ENCODE data around the gene GOLIM4. TPM values are rescaled to one million over a fixed set of nuclear protein-coding genes. Genes with fewer than 3 reads are reported as not detected.
A peak's percentile ranks its signal among the peaks of the same experiment; 100 is the strongest.
"Not testable (repeated sequence)": the region's sequence is repeated elsewhere in the genome, so short reads cannot be mapped to it uniquely, and the experiment has no call there.

GOLIM4 gene
- total RNA-seq, 2 experiments from 2014 or later, result 3.1 to 3.2 TPM

DNA sequence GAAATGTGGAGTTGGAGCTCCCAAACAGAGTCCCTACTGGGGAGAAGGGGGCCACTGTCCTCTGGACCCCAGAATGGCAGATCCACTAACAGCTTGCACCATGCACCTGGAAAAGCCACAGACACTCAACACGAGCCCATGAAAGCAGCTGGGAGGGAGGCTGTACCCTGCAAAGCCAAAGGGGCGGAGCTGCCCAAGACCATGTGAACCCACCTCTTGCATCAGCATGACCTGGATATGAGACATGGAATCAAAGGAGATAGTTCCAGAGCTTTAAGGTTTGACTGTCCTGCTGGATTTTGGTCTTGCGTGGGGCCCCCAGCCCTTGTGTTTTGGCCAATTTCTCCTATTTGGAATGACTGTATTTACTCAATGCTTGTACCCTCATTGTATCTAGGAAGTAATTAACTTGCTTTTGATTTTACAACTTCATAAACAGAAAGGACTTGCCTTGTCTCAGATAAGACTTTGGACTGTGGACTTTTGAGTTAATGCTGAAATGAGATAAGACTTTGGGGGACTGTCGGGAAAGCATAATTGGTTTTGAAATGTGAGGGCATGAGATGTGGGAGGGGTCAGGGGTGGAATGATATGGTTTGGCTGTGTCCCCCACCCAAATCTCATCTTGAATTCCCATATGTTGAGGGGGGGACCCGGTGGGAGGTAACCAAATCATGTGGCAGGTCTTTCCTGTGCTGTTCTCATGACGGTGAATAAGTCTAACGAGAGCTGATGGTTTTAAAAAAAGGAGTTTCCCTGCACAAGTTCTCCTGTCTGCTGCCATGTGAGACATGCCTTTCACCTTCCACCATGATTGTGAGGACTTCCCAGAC, 39.1 kb downstream of the GOLIM4 start:
- H3K4me1 Mint-ChIP-seq; H3K27ac Mint-ChIP-seq; H3K9me3 Mint-ChIP-seq; H3K27me3 Mint-ChIP-seq; H3K4me3 Mint-ChIP-seq; POLR2A ChIA-PET; H3K36me3 Mint-ChIP-seq; DNase-seq; ATAC-seq (ENCODE audit: low read depth): not testable (repeated sequence)

DNA sequence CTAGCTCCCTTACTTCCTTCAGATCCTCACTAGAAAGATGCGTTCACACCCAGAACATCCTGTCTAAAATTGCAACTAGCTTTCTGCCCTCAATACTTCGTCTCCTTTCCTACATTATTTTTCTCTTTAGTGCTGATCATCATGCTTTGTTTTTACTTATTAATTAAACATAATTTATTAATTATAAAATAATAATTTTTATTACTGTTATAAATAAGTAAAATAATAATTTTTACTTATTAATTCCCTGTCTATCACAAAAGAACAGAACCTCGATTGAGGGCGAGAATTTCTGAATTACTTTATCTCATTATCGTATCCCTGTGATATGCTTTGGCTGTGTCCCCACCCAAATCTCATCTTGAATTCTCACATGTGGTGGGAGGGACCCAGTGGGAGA, 41.3 kb downstream of the GOLIM4 start:
- no peak overlapping the region for H3K4me3 Mint-ChIP-seq
- ATAC-seq (ENCODE audit: low read depth) (no peak), DNase-seq (no peak)
- POLR2A ChIA-PET, result no interaction called here
- H3K36me3 Mint-ChIP-seq, result no peaks in the 10 kb centered on the region
- H3K27ac Mint-ChIP-seq, result no peak overlapping the region
- H3K27me3 Mint-ChIP-seq, result peaks cover 5% of the 10 kb centered on the region
- H3K9me3 Mint-ChIP-seq, result peaks cover 2% of the 10 kb centered on the region
- H3K4me1 Mint-ChIP-seq, result no peaks in the 10 kb centered on the region

DNA sequence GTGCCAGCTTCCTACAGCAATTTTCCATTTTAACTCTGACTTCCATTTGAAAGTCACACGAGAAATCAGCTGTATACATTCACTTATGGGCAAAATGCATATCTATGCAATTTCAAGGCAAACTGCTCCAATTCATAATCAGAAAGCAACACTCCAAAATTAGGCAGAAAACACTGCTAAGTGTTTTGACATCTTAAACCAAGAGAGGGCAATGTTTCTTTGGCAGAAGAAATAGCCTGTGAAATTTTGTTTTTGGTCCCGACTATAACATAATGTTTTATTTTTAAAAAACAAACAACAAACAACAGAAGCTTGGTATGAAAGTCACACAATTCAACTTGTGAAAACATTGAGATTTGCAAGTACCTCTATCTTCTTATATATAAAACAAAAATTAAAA, 42.6 kb downstream of the GOLIM4 start:
- ATAC-seq (ENCODE audit: low read depth) (no peak), DNase-seq (no peak)
- Mint-ChIP-seq H3K27ac (no peak overlapping the region), H3K27me3 (peaks cover 5% of the 10 kb centered on the region), H3K4me1 (no peaks in the 10 kb centered on the region), H3K36me3 (no peaks in the 10 kb centered on the region), H3K4me3 (no peak overlapping the region), H3K9me3 (peaks cover 2% of the 10 kb centered on the region)
- POLR2A ChIA-PET, result no interaction called here

DNA sequence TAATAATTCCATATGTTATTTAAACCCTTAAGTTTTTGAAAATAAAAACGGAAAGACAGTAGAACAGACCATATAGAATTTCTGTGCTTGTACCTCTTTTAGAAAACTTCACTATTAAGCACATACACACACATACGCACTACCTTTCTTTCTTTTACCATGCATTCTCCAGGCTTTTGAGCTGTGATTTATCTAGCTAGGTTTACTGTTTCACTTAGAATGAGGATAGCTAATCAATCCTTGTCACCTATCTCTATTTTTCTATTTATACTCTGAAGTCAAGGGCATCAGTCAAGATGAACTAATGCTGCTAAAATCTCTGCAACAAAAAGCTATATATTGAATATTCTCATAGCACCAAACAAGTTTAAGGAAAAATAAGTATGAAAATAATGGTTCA, 43.2 kb downstream of the GOLIM4 start:
- POLR2A ChIA-PET, result no interaction called here

DNA sequence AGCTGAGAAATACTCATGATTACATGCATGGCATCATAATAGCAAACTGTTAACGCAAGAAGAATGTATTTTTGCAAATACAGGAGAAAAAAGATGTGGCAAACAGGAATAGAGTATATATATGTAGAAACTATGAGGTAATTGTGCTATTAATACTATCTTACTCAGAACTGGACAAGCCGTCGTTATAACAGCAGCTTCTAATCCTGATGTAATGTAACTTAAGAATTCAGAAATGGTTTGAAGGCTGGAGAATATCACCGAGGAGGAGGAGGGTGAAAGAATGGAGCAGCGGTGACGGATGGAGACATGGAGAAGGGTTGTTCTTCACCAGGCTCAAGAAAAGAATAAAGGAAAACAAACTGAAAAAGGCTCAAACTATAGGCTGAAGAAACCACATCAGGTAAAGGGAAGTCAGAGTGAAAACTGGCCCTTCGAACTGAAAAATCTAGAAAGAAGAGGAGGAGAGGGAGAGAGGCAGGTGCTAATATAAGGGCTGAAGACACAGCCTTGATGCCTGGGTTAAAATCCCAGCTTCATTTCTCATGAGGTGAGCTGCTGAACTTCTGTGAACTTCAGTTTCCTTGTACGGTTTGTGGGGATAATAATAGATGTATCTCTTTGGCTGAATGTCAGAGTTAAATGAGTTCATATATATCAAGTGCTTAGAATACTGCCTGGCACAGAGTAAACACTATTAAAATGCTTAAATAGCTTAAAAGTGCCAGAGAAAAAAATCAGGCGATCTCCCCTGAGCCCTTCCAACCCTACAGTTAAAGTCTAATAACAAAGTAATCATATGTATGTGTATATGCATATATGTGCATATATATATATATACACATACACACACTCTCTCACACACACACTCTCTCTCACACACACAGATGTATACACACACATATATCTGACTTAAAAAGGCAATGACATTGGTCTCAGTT, 43.9 kb downstream of the GOLIM4 start:
- H3K27me3 Mint-ChIP-seq, result peaks cover 5% of the 10 kb centered on the region
- POLR2A ChIA-PET, result no interaction called here
- no peak overlapping the region for H3K4me3 Mint-ChIP-seq

More for the DNA sequence above, 43.2 kb downstream of the GOLIM4 start:
- H3K27ac Mint-ChIP-seq, result no peak overlapping the region
- peaks cover 2% of the 10 kb centered on the region for H3K9me3 Mint-ChIP-seq
- no peak overlapping the region for H3K4me3 Mint-ChIP-seq
- H3K36me3 Mint-ChIP-seq, result no peaks in the 10 kb centered on the region
- H3K4me1 Mint-ChIP-seq, result no peaks in the 10 kb centered on the region
- no peak for ATAC-seq (ENCODE audit: low read depth)
- H3K27me3 Mint-ChIP-seq, result peaks cover 5% of the 10 kb centered on the region
- DNase-seq, result no peak

DNA sequence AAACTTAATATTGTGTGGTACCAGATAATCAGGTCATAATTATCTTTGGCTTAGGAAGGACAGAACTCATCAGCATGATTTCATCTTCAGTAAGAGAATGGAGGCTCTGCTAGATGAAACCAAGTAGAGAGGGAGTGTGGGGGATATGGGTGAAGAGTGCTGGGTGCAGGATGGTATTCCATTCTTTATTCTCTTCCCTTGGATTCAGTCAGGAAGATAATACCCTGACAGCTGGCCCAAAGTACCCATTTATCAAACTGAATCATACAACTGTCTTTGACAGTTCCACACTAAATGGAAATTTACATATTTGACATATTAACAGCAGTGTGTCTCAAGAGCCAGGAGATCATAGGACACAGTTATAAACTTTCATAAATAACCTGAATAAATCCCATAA, 44.7 kb downstream of the GOLIM4 start:
- H3K4me3 Mint-ChIP-seq, result no peak overlapping the region
- no peak for DNase-seq
- H3K27me3 Mint-ChIP-seq, result peaks cover 5% of the 10 kb centered on the region
- POLR2A ChIA-PET, result no interaction called here
- H3K4me1 Mint-ChIP-seq, result no peaks in the 10 kb centered on the region
- no peaks in the 10 kb centered on the region for H3K9me3 Mint-ChIP-seq
- ATAC-seq (ENCODE audit: low read depth), result no peak
- H3K27ac Mint-ChIP-seq, result no peak overlapping the region
- no peaks in the 10 kb centered on the region for H3K36me3 Mint-ChIP-seq

More for the DNA sequence above, 43.9 kb downstream of the GOLIM4 start:
- no peak for ATAC-seq (ENCODE audit: low read depth)
- Mint-ChIP-seq H3K9me3 (peaks cover 2% of the 10 kb centered on the region), H3K36me3 (no peaks in the 10 kb centered on the region), H3K4me1 (no peaks in the 10 kb centered on the region), H3K27ac (no peak overlapping the region)
- no peak for DNase-seq

DNA sequence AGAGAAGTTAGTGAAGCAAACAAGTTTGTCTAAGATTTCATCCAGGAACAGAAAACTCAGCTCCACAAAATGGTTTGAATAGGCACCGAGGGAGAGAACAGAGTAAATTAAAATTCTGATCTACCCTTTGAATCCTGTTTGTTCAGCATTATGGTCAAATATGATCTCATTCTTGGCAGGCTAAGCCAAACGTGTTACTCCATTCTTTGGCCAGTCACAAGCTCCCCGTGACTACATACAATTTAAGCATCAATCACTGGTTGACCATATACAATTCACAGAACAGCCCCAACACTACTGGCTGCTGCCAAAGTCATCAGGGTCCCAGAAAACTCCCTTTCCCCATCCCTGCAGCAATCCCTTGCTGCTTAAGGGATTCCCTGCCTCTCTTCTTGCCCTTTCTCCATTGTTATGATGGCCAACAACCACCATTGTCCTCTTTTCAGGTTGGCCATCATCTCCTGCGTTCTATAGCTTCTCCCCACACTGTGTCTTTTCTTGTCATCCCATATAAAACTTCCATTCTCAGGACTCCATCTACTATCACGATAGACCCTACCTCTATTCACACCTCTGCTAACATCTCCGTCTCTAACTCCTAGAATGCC, 46.3 kb downstream of the GOLIM4 start:
- DNase-seq (no peak), ATAC-seq (ENCODE audit: low read depth) (no peak)
- Mint-ChIP-seq H3K36me3 (no peaks in the 10 kb centered on the region), H3K4me3 (no peak overlapping the region), H3K27ac (no peak overlapping the region), H3K4me1 (no peaks in the 10 kb centered on the region), H3K9me3 (no peaks in the 10 kb centered on the region), H3K27me3 (peaks cover 5% of the 10 kb centered on the region)
- POLR2A ChIA-PET, result no interaction called here

DNA sequence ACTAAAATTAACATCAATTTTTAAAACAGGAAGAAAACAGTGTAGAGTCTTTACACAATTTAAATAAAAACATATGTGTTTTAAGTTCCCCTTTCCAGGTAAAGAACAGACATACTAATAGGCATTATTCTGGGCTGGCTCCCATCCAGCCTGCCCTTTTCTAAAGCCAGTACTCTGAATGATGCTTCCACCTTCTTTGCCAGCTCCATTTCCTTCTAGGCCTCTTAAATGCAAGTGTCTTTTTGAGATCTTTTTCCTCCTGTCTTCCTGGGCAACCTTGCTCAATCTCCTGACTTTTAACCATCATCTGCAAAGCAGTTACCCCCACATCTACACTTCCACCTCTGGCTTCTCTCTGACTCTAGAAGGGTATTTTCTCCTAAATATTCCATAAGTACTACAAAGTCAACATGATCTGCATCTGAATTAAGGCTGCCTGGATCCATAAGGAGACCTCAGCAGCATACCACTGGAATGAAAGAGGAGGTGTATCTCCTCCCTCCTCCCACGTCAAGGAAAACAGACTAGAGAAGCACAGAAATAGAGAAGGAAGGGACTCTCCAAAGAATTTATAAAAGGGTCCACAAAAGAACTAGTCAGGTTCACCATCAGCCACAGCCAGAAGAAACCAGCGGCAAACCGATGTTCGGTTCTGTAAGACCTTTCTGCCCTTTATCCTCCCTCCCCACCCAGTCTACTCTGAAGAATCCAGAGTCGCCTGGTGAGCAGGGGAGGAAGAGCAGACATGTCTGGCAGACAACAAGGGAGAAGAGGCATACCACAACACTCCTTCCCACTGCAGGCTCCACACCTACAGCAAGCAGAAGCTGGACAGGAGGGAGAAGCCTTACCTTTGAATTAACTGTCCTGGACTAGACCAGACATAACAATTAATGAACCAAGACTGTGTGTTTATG, 47.1 kb downstream of the GOLIM4 start:
- H3K4me3 Mint-ChIP-seq, result no peak overlapping the region
- H3K27ac Mint-ChIP-seq, result no peak overlapping the region

DNA sequence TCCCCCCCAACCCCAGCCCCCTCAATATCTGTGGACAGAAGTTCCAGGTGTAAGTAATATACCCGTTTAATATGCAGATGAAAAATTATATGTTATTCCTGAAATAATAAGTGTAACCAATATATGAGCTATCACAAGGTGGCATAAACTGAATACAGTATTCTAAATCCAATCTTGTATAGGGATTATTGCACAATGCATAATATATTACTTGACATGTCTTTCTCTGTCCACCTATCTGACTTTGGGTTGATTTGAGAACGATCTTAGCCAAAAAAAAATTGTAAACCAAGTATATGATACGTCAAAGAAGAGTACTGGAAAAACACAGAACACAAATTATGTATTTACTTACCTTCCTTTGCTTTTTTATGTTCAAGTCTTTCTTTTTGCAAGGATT, 47.8 kb downstream of the GOLIM4 start:
- Mint-ChIP-seq H3K27ac (no peak overlapping the region), H3K4me1 (no peaks in the 10 kb centered on the region), H3K9me3 (no peaks in the 10 kb centered on the region), H3K27me3 (peaks cover 5% of the 10 kb centered on the region), H3K36me3 (no peaks in the 10 kb centered on the region), H3K4me3 (no peak overlapping the region)
- ATAC-seq (ENCODE audit: low read depth) (no peak), DNase-seq (no peak)
- POLR2A ChIA-PET, result no interaction called here

More for the DNA sequence above, 47.1 kb downstream of the GOLIM4 start:
- Mint-ChIP-seq H3K36me3 (no peaks in the 10 kb centered on the region), H3K4me1 (no peaks in the 10 kb centered on the region), H3K27me3 (peaks cover 5% of the 10 kb centered on the region), H3K9me3 (no peaks in the 10 kb centered on the region)
- ATAC-seq (ENCODE audit: low read depth) (no peak), DNase-seq (no peak)
- POLR2A ChIA-PET, result no interaction called here

DNA sequence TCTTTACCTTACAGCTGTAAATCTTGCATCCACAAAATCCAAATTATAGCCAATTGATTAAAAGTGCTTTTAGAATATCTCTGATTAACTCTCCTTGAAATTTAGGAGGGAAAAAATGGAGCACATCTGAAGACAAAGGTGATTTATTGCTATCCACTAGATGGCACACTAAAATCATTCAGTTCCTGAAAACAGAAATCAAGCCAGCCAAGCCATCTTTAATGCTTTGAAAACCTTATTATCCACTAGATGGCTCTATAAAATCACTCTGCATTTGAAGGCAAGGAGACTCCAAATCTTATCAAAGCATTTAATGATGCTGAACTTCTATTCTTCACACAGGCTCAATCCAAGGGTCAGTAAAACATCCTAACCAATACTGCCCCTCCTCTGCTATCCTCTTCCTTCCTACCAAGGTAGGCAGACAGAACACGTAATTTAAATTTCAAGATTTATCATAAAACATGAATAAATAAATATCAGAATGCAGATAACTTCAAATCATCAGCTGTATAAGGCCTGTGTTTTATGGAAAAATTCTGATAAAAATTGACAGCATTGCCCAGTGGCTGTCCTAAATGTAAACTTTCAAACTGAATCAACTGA, 48.4 kb downstream of the GOLIM4 start:
- ATAC-seq (ENCODE audit: low read depth) (peak; percentile 86), DNase-seq (no peak)
- H3K9me3 Mint-ChIP-seq, result no peaks in the 10 kb centered on the region
- H3K36me3 Mint-ChIP-seq, result no peaks in the 10 kb centered on the region
- POLR2A ChIA-PET, result no interaction called here
- H3K27ac Mint-ChIP-seq, result no peak overlapping the region
- H3K4me1 Mint-ChIP-seq, result no peaks in the 10 kb centered on the region
- peaks cover 5% of the 10 kb centered on the region for H3K27me3 Mint-ChIP-seq
- H3K4me3 Mint-ChIP-seq, result no peak overlapping the region

DNA sequence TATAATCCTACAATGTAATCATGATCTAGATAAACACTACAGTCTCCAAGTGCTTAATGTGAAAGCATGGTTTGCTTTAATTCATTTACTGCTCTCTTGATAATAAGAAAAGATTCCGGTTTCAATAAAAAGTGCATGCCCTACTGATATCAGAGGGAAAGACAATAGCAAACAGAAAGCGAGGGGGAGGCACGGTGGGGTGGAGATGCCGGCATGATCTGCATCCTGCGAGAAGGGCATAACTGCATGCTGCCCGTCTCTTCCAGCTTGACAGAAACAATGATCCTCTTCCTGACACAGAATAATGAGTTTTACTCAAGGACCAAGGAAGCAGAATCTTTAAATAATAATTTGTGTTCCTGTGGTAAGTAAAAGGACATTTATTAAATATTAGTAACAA, 51.7 kb downstream of the GOLIM4 start:
- Mint-ChIP-seq H3K36me3 (no peaks in the 10 kb centered on the region), H3K4me1 (no peaks in the 10 kb centered on the region), H3K27me3 (no peaks in the 10 kb centered on the region), H3K4me3 (no peak overlapping the region), H3K9me3 (no peaks in the 10 kb centered on the region), H3K27ac (no peak overlapping the region)
- ATAC-seq (ENCODE audit: low read depth), result no peak
- POLR2A ChIA-PET, result interaction anchor here (0.6 kb wide), 1 partner anchor 127 kb away, joined by 4 read pairs; no protein-coding TSS in a partner anchor
- DNase-seq, result no peak

DNA sequence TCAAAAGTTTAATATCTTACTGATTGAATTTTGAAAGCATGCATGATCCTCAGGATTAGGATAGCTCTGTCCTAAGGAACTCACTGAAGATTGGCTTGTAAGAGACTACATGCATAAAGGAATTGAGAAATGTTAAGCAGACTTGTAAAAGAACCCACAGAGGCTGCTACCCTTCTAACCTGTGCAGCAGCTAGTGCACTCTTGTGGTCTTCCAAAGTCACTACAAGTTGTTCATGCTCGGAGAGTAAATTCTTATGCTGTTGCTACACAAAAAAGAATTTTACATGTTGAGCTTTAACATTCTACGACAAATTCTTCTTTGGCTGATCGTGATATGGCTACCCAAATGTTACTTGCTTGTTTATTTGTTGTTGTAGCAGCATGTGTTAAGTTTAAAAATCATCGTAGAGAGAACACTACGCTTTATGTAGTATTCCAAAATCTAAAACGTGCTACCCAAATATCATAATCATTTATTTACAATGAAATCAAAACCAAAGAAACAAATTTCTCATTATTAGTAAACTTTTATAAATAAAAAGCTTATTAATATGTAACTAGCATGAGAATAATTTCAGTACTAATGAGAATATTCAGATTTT, 55.0 kb downstream of the GOLIM4 start:
- H3K36me3 Mint-ChIP-seq, result no peaks in the 10 kb centered on the region
- POLR2A ChIA-PET, result no interaction called here
- DNase-seq, result no peak

More for the DNA sequence above, 55.0 kb downstream of the GOLIM4 start:
- no peak overlapping the region for H3K4me3 Mint-ChIP-seq
- no peaks in the 10 kb centered on the region for H3K9me3 Mint-ChIP-seq
- peak; percentile 47 for ATAC-seq (ENCODE audit: low read depth)
- H3K27me3 Mint-ChIP-seq, result no peaks in the 10 kb centered on the region
- H3K27ac Mint-ChIP-seq, result no peak overlapping the region
- H3K4me1 Mint-ChIP-seq, result no peaks in the 10 kb centered on the region
